GM12875 (cell line): ENCODE results near the gene ASCL2.

ENCODE experiments used
- H3K4me3 ChIP-seq: one replicate; pipeline ENCODE4 v1.5.1; 2011; ENCODE audit warnings: low read depth, low read length, control low read depth
- CTCF ChIP-seq: IDR thresholded peaks from 2 replicates; pipeline ENCODE4 v1.5.1; 2011; ENCODE audit warnings: low read depth, mild to moderate bottlenecking, control low read depth, inconsistent platforms, low read length, moderate library complexity, borderline replicate concordance; ENCODE audit not compliant: insufficient read depth

Gene ASCL2

GRCh38 chr11:2316169-2316962 is 46.0 kb upstream of the ASCL2 start:
- no peak for TF ChIP-seq CTCF

DNA sequence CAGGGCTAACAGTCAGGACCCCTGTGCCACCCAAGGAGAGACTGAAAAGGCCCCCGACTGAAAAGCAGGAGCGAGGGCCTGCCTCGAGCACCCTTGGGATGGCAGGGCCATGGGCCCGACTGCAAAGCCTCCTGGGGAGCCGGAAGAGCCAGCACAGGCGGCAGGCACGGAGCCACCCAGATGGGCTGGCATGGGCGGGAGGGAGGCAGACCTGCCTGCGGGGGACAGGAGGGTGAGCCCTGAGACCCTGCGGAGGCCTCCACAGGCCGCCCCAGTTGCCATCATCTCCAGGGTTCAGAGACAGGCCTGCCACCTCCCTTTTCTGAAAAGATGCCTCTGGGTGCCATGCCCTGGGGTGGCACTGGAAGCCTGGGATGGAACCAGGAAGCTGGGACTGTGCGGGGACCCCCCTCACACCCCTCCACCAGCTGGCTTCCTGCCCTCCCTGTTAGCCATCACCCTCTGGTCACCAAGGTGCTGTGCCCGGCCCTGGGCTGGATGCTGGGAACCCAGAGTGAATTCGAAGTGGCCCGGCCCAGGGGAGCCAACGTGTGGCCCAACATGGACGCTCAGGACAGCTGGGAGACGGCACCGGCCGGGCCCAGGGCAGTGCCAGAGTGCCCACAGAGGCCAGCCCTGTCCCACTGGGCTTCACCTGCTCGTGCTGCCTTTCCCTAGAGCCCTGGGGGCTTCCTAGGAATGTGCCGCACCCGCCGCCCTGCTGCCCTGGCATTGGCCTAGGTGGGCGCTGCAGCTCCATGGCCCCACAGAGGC is 45.2 kb upstream of the ASCL2 start:
- TF ChIP-seq CTCF: no peak

More at GRCh38 chr11:2316169-2316962, 46.0 kb upstream of the ASCL2 start:
- H3K4me3 ChIP-seq: no peak overlapping the region

GRCh38 chr11:2314525-2315394 is 44.4 kb upstream of the ASCL2 start:
- TF ChIP-seq CTCF: no peak
- no peak overlapping the region for H3K4me3 ChIP-seq

More for the DNA sequence above, 45.2 kb upstream of the ASCL2 start:
- H3K4me3 ChIP-seq: no peak overlapping the region

DNA sequence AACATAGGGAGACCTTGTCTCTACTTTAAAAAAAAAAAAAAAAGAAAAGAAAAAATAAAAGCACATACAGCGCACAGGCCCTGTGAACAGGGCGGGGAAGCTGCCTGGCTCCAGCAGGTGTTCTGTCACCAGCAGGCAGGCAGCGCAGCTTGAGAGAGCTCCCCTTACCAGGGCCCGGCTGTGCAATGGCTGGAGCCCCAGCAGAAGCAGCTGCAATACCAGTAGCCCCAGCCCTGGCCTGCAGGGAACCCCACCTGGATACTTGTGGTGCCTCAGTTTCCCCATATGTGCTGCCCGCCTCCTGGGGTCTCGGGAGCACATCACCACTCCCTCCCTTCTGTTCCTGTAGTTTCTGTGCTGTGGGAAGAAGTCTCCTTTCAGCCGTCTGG is 43.7 kb upstream of the ASCL2 start:
- TF ChIP-seq CTCF: no peak
- no peak overlapping the region for H3K4me3 ChIP-seq

GRCh38 chr11:2313051-2313951 is 42.9 kb upstream of the ASCL2 start:
- no peak for TF ChIP-seq CTCF
- no peak overlapping the region for H3K4me3 ChIP-seq
